Memory B cell (primary cell): ENCODE measurements around the gene RASSF4.

Source experiments
- ATAC-seq: fragments of 150-1000 bp; cut with Tn5 transposase; 2 replicates; pipeline ENCODE4 v1.10.0; 2021; ENCODE audit warnings: low read depth, mild to moderate bottlenecking, moderate library complexity
- DNase-seq, 2 donors: peaks; one replicate each; pipeline ENCODE4 v3.0.0; 2022; ENCODE audit warnings: low spot score in 2 of 2
- H3K27ac Mint-ChIP-seq: one replicate; pipeline ENCODE4 v1.8.0; 2022; ENCODE audit warnings: mild to moderate bottlenecking, moderate library complexity, mixed read lengths
- H3K27me3 Mint-ChIP-seq: one replicate; pipeline ENCODE4 v1.8.0; 2022; ENCODE audit warnings: mixed read lengths
- H3K36me3 Mint-ChIP-seq: one replicate; pipeline ENCODE4 v1.8.0; 2022; ENCODE audit warnings: mild to moderate bottlenecking, mixed read lengths
- H3K4me1 Mint-ChIP-seq: one replicate; pipeline ENCODE4 v1.8.0; 2022; ENCODE audit warnings: mixed read lengths
- H3K4me3 Mint-ChIP-seq: one replicate; pipeline ENCODE4 v1.8.0; 2022; ENCODE audit warnings: mild to moderate bottlenecking, moderate library complexity, mixed read lengths
- H3K9me3 Mint-ChIP-seq: one replicate; pipeline ENCODE4 v1.8.0; 2022; ENCODE audit warnings: mixed read lengths

Gene RASSF4

DNA sequence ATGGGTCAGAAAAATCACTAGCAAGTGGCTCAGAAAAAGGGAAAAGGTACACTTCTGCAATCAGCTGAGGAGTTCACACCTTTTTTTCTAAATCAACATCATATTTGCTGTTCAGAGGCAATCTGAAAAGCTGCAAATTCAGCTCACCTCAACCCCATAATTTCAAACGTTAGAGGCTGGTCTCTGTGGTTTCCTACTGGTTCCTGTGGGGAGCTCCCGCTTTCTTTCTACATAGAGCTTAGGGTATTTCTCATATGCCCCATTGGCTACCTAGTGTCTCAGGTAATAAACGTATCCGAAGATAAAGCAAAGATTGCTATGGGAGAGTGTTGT, 35.9 kb downstream of the RASSF4 start:
- no peak for ATAC-seq
- Mint-ChIP-seq H3K36me3 (no peaks in the 10 kb centered on the region), H3K27ac (no peak overlapping the region), H3K4me1 (peaks cover 8% of the 10 kb centered on the region), H3K4me3 (no peak overlapping the region), H3K9me3 (no peaks in the 10 kb centered on the region), H3K27me3 (no peaks in the 10 kb centered on the region)
- no peak for DNase-seq

DNA sequence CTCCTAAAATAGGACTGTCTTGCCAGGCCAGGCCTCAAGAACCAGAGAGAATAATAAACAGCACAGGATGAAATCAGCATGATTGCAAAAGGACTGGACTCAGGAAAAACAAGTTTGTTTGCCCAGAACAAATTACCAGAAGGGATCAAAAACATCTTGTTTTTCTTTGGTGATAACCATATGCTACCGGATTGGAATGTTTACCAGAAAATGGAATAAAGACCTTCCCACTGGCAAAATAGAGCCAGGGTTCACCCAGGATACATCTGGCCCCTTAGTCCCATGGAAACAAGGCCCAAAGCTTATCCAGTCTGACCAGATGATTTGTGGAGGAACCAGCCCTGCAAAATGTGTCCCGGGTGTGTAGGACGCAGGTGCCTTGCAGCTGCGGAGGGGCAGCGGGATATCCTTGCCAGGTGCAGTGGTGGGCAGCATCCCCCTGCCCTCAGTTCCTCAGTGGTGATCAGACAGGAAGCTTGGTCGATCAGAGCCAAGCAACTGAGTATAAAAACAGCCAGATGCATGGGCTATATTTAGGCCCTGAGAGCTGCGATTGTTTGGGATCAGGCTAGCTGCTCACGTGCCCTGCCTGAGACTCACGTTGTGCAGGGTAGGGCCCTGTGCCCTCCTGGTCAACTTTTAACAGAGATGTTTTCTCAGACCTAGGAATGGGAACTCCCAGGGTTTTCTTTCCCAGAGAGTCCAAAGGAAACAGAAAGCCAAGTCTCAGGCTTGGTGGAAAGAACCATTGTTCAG, 36.5 kb downstream of the RASSF4 start:
- peaks cover 8% of the 10 kb centered on the region for H3K4me1 Mint-ChIP-seq

DNA sequence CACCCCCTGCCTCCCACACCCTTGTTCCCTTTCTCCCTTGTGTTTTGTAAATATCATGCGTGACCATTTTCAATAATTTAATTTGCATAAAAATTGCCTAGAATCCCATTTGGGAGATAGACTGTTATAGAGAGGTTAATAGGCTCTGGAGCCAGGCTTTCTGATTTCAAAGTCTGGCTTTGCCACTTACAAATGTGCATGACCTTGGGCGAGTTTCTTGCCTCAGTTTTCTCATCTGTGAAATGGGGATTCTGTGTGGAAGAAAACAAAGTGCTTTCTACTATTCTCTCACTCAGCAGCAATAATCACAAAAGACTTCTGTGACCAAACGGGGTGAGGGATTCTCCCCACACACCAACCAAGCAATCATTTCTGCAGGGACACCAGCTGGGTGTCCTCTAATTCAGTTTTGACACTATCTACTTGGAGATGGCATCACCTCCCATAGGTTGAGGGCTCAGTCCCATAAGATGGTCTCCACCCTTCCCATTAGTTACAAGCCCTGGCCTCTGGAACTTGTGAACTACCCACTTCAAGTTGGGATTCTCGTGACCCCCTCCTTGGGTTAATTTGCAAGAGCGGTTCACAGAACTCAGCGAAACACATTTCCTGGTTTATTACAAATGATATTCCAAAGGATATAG, 37.6 kb downstream of the RASSF4 start:
- H3K4me3 Mint-ChIP-seq, result no peak overlapping the region
- H3K9me3 Mint-ChIP-seq, result no peaks in the 10 kb centered on the region
- no peaks in the 10 kb centered on the region for H3K36me3 Mint-ChIP-seq
- H3K27me3 Mint-ChIP-seq, result no peaks in the 10 kb centered on the region
- ATAC-seq (no peak), DNase-seq (no peak)
- no peak overlapping the region for H3K27ac Mint-ChIP-seq
- peaks cover 11% of the 10 kb centered on the region for H3K4me1 Mint-ChIP-seq

More for the DNA sequence above, 36.5 kb downstream of the RASSF4 start:
- Mint-ChIP-seq H3K4me3 (no peak overlapping the region), H3K27me3 (no peaks in the 10 kb centered on the region), H3K36me3 (no peaks in the 10 kb centered on the region), H3K9me3 (no peaks in the 10 kb centered on the region), H3K27ac (no peak overlapping the region)
- no peak for ATAC-seq
- DNase-seq, result peak in 1 of 2 donors; percentile 5

DNA sequence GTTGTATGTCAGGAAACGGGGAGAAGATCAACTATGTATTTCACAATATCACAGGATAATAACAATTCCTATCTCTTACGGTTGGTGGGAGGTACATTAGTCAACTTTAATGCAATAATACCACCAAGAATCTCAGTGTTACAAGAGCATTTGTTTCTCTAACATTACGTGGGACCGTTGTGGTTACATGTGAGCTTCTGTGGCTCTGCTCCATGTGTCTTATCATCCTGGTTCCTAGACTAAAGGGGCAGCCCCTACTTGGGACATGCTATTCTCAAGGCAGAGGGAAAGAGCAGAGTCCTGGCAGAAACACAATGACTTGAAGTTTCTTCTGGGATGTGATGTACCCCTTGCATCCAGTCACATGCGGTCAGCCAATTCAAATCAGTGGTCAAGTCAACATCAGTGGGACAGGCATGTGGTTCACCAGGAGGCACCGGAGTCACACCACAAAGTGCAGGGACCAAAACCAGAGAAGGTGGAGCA, 38.6 kb downstream of the RASSF4 start:
- peaks cover 4% of the 10 kb centered on the region for H3K36me3 Mint-ChIP-seq
- H3K4me3 Mint-ChIP-seq, result no peak overlapping the region
- H3K27ac Mint-ChIP-seq, result no peak overlapping the region
- H3K27me3 Mint-ChIP-seq, result no peaks in the 10 kb centered on the region
- H3K9me3 Mint-ChIP-seq, result no peaks in the 10 kb centered on the region
- peaks cover 12% of the 10 kb centered on the region for H3K4me1 Mint-ChIP-seq
- ATAC-seq (no peak), DNase-seq (no peak)

DNA sequence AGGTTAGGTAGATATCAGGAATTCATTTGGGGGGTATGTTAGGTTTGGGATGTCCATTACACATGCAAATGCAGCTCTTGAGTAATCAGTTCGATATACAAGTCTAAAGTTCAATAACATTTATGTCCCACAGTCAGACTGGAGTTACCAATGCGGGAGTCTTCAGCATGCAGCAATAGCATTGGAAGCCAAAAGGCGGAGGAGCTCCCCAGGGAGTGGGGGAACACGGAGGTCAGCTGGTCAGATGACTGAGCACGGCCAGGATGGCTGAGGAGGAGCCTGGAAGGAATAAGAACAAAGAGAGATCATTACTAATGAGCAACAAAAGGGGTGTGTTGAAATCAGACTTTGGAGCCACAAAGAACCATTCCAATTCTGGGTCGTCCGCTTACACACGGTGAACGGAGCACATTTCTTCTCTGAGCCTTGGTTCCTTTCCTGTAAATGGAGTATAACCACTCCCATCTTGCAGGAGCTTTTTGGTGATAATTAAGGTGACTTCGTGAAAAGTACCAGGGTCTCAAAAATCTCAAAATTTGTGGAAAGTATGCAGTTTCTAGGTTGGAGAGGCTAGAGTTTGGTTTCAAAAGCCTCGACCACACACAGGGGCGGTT, 40.6 kb downstream of the RASSF4 start:
- Mint-ChIP-seq H3K4me1 (peaks cover 12% of the 10 kb centered on the region), H3K27ac (peak overlapping the region; percentile 90), H3K9me3 (peaks cover 1% of the 10 kb centered on the region), H3K27me3 (no peaks in the 10 kb centered on the region), H3K36me3 (peaks cover 21% of the 10 kb centered on the region), H3K4me3 (peak overlapping the region; percentile 91)
- DNase-seq, result peak in 1 of 2 donors; percentile 22
- ATAC-seq, result no peak

DNA sequence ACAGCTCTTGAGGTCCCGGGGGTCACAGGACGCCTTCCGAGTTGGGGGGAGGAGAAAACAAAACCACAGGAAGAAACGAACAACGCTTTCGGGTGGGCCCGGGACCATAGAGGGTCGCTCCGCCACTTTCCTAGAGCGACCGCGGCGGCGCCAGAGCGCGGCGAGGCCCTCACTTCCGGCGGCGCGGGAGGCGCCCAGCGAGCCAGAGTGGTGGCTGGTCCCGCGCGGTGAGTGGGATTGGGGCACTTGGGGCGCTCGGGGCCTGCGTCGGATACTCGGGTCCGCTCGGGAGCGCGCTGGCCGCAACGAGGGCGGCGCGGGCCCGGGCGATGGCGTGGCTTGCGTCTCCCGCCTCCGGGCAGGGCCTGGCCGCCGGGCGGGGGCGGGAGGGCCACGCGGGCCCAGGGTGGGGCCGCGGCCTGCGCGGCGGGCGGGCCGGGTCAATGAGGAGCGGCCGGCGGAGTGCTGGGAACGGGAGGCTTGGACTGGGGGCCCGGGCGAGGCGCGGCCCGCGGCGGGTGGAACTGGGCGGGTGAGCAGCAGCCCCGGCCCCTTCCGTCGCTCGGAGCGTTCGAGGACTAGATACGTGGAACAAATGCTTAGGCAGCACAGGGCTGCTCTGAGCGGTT, 41.3 kb downstream of the RASSF4 start, which contains the start of gene ZNF22:
Gene ZNF22, plus strand, starts transcription at position 172 of the 629 bp plus-strand sequence. CDS start 2,446 bp downstream, outside the sequence.
- Mint-ChIP-seq H3K4me1 (peaks cover 12% of the 10 kb centered on the region), H3K27ac (peak within 1 kb of the TSS; percentile 90), H3K4me3 (peak within 1 kb of the TSS; percentile 91), H3K36me3 (peaks cover 27% of the 10 kb centered on the region), H3K27me3 (no peaks in the 10 kb centered on the region), H3K9me3 (peaks cover 4% of the 10 kb centered on the region)
- DNase-seq (peak; percentile 64 to 73), ATAC-seq (peak; percentile 82)

DNA sequence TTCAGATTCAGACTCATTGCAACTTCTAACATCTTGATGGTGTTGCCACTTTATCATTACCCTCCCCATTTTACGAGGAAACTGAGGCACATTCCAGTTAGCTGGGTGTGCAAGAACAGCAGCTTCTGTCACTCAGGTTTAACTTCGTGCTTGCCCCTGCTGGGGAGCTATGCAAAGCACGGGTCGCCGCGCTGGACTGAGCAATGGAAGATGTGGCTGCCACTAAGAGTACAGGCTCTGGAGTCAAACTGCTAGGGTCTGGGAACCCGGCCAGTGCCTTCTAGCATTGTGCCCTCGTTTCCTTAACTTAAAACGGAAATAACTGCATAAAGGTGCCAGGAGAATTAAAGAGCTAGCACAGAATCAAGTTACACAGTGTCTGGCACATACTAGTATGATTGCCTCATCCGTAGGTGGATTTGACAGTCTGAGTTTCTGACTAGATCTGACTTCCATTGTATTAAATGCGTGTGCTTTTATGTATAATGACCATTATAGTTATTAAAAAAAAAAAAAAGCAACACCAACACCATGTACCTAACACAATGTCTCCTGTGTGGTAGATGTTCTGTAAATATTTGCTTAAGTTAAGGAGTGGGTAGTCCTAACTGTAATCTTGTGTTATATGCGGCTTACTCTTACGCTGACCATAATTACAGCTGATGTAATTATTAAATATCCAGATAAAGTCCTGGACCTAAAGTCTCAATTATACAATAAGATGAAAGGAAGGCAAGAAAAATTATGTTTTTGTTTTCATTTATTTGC, 42.0 kb downstream of the RASSF4 start:
- Mint-ChIP-seq H3K27ac (peak overlapping the region; percentile 90), H3K27me3 (no peaks in the 10 kb centered on the region), H3K36me3 (peaks cover 27% of the 10 kb centered on the region), H3K4me1 (peaks cover 12% of the 10 kb centered on the region), H3K4me3 (peak overlapping the region; percentile 91), H3K9me3 (peaks cover 4% of the 10 kb centered on the region)
- ATAC-seq (peak; percentile 67), DNase-seq (peak in 1 of 2 donors; percentile 37)

DNA sequence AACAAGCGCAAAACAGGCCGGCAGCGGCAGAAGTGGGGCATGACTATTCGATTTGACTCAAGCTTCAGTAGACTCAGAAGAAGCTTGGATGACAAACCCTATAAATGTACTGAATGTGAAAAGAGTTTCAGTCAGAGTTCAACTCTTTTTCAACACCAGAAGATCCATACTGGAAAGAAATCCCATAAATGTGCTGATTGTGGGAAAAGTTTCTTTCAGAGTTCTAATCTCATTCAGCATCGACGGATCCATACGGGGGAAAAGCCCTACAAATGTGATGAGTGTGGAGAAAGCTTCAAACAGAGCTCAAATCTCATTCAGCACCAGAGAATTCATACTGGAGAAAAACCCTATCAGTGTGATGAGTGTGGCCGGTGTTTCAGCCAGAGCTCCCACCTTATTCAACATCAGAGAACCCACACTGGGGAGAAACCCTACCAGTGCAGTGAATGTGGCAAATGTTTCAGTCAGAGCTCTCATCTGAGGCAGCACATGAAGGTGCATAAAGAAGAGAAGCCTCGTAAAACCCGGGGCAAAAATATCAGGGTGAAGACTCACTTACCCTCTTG, 43.9 kb downstream of the RASSF4 start:
- ATAC-seq (no peak), DNase-seq (no peak)
- Mint-ChIP-seq H3K27ac (no peak overlapping the region), H3K36me3 (peaks cover 27% of the 10 kb centered on the region), H3K9me3 (peaks cover 4% of the 10 kb centered on the region), H3K4me3 (no peak overlapping the region), H3K27me3 (no peaks in the 10 kb centered on the region), H3K4me1 (peaks cover 12% of the 10 kb centered on the region)

DNA sequence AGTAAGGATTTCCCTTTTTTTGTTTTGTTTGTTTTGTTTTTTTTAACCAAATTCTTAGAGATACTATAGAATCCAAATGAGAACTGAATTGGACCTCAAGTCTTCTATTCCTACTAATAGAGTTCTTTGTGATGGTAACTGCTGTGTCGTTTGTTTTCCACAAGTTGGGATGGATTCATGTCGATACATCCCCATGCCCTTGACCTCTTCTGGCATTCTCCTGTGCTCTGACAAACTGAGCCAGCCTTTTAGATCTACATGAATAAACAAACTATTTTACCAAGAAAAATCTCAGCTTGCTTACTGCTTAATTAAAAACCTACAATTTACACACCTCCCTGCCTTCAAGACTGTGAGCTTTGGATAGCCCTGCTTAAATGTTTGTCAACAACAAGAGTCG, 45.1 kb downstream of the RASSF4 start:
- Mint-ChIP-seq H3K9me3 (peaks cover 4% of the 10 kb centered on the region), H3K27ac (no peak overlapping the region), H3K4me1 (peaks cover 12% of the 10 kb centered on the region), H3K36me3 (peaks cover 27% of the 10 kb centered on the region), H3K27me3 (no peaks in the 10 kb centered on the region), H3K4me3 (no peak overlapping the region)
- ATAC-seq (no peak), DNase-seq (no peak)

DNA sequence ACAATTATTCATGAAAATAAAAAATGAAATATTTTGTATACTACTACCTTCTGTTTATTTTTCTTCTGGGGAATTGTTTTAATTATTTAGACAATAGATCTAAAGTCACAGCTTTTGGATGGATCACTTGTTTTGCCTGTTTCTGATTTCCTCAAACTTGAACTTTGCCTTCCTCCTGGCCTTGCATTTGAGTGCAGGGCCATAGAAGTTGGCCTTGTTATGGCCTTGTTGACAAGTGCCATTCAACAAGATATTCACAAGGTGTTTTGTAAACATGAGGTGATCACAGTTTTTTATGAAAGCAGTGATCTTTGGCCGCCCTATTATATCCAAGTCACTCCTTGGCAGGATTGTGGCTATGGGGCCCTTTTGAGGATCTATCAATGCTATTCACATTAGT, 45.7 kb downstream of the RASSF4 start:
- Mint-ChIP-seq H3K9me3 (peaks cover 4% of the 10 kb centered on the region), H3K36me3 (peaks cover 27% of the 10 kb centered on the region), H3K4me3 (no peak overlapping the region), H3K4me1 (peaks cover 6% of the 10 kb centered on the region), H3K27me3 (no peaks in the 10 kb centered on the region), H3K27ac (no peak overlapping the region)
- no peak for DNase-seq
- ATAC-seq, result no peak

DNA sequence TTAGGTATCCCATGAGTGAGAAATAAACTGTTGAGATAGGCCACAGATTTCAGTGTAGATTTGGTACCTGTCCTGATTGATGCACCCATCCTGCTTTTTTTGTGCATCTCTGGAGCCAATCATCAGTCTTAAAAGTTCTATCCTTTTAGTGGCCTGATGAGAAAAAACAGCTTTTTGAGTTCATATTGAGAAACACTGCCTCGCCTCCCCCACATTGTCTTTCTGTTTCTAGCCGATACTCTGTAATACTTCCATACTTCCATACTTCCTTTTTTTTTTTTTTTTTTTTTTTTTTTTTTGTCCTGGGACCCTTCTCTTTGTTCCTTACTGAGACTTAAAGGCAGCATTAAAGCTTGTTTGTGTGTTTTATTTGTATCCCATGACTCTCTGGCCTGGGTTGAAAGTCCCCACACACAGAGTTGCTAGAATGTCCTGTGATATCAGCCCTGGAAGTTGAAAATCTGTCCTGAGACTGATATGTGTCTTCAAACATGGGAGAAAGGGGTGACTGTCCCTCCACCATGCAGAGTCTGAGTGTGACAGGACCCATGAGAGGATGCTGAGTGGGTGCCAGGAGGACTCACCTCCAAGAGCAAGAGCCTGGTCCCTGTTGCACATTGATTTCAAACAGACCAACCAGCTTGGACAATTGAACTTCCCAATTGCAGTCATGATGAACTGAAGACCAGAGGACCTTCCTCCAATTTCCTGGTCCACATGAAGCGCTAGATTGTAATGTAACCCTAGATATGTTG, 46.9 kb downstream of the RASSF4 start:
- Mint-ChIP-seq H3K27ac (no peak overlapping the region), H3K9me3 (peaks cover 4% of the 10 kb centered on the region), H3K4me1 (peaks cover 3% of the 10 kb centered on the region), H3K36me3 (peaks cover 27% of the 10 kb centered on the region), H3K4me3 (no peak overlapping the region), H3K27me3 (no peaks in the 10 kb centered on the region)
- DNase-seq (no peak), ATAC-seq (no peak)

DNA sequence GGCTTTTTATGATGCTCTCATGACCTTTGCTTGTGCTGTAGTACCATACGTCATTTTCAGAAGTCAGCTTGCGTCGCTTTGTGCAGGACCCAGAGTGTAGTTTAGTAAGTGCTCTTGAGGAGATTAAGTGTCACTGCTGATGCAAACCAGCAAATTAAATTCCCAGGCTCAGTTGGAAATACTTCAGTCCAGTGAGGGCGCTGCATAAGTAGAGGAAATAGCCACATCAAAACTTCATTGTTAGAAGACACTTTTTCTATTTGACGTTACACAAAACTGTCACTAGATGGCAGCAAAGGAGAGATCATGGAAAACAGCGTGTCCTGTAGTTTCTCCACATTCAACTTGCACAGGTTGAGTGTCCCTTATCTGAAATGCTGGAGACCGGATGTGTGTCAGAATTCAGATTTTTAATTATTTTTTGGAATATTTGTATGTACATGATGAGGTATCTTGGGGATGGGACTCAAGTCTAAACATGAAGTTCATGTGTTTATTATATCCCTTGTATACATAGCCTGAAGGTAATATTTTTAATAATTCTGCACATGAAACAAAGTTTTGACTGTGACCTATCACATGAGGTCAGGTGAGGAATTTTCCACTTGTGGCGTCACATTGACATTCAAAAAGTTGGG, 49.0 kb downstream of the RASSF4 start:
- Mint-ChIP-seq H3K4me3 (no peak overlapping the region), H3K27ac (no peak overlapping the region), H3K36me3 (peaks cover 19% of the 10 kb centered on the region), H3K27me3 (no peaks in the 10 kb centered on the region), H3K4me1 (no peaks in the 10 kb centered on the region), H3K9me3 (peaks cover 4% of the 10 kb centered on the region)
- ATAC-seq (peak; percentile 65), DNase-seq (peak in 1 of 2 donors; percentile 51)
